CD4-positive, alpha-beta T cell treated with Interleukin-6 for 4 hours (primary cell): ENCODE measurements around the gene SGMS1.
A peak's percentile ranks its signal among the peaks of the same experiment; 100 is the strongest.

Source experiments
- DNase-seq: peaks from one replicate; pipeline ENCODE4 v3.0.0-alpha.2; 2020; ENCODE audit warnings: mixed read lengths

The SGMS1 gene

GRCh38 chr10:50605951-50606270 is 17.8 kb downstream of the SGMS1 start:
- DNase-seq = no peak

DNA sequence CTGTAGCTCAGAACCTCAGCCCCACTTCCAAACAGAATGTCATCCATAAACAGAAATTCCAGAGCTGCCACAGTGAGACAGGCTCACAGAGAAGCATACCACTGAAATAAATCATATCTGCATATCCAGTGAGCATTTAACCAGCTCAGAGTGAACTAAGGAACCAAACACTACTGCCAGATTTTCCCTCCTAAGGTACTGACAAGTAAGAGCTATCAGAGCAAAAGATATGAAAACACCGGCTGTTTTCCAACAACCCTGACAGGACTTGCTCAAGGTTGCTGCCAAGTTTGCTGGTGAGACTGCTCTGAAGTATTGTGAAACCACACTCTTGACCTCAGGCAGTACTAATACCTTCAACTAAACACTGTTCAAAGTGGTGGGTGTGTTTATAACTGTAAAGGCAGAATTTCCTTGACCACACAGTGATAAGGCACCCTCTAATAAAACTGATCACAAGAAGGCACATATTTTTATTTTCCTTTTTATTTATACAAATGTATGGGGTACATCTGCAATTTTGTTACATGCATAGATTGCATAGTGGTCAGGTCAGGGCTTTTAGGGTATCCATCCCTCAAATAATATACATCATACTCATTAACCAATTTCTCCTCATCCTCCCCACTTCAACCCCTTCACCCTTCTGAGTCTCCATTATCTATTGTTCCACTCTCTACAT is 18.3 kb downstream of the SGMS1 start:
- no peak for DNase-seq

- peak; percentile 14 for DNase-seq
Observed at GRCh38 chr10:50604809-50605208, 18.9 kb downstream of the SGMS1 start.

DNA sequence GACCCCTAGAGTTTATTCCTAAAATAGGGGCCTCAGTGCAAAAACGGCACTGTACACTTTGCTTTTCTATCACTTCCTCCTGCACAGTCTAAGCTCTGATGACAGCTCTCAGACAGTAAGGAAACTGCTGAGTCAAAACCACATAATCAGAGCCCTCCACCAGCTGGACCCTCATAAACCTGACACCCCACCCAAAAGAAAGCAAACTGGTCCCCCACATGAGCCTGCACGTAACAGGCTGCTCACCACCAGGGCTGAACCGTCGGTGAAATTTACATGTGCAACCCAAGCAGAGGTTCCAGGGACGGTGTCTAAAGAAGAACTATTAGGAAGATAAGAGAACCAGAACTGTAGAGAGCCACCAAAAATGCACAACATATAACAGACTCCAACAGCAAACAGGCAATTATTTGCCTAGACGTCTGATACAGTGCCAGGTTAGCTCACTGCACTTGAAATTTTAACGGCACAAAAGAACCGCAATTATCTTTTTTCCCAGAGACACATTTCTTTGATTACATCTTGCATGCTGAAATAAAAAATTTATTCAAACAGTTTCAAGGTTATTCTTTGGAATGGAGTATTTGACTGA is 19.6 kb downstream of the SGMS1 start:
- no peak for DNase-seq

DNA sequence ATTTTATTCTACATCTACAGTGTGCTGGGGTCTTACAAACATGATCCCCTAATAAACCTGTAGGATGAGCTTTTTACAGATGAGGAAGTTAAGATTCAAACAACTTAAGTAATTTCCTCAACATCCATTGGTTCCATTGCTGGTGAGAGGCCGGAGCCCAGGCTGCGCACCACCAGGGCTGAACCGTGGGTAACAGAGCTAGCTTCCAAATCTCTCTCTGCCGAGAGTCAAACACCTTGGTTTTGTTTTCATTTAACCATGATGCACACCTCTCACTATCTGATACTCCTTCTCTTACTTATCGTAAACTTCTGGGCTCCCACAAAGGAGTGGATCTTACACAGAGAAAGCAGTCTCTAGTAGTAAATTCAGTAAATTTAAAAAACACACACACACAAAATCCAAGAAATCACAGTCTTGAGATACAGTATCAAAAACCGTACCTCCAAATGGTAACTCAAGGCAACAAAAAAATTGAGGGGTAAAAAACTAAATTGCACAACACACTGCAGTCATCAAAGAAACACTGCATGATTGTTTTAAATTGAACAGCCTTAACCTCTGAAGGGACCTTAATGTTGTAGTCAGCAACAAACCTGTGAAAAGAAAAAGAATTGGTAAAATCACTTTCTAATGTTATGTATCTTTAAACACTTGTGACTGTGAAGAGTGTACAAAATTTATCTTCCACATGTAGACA is 20.5 kb downstream of the SGMS1 start:
- DNase-seq = no peak

DNA sequence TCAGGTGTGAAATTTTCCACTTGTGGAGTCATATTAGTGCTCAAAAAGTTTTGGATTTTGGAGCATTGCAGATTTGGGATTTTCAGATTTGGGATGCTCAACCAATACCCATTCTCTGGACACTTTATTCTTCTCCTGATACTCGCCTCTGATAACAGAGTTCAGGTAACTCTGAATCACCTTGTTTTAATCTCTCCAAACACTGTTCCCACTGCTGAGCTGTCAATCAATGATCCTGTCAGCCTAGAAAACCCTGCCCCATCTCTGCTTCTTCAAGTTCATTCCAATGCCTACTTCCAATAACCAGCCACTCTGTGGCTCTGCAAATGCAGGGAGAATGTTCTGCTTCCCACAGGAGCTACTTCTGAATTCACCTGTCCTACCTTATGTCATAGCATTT is 21.8 kb downstream of the SGMS1 start:
- DNase-seq = no peak

GRCh38 chr10:50600831-50601477 is 22.8 kb downstream of the SGMS1 start:
- DNase-seq = no peak

DNA sequence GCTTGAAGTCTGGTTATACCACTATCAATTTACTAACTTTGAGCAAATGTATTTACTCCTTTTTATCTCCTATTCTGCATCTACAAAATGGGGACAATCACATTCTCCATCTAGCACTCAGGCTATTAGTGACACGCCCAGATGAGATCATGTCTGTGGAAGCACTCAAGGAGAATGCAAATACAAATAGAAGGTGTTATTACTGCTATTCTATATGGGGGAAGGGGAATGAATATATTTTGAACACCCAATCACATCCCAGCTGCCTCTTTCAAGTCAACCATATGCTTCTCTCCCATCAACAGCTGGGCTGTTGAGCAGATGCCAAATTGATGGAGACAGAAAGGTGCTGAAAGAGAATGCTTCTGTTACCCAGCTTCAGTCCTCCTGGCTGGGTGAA is 23.5 kb downstream of the SGMS1 start:
- no peak for DNase-seq

- DNase-seq = no peak
Observed at GRCh38 chr10:50596897-50597296, 26.9 kb downstream of the SGMS1 start.

DNA sequence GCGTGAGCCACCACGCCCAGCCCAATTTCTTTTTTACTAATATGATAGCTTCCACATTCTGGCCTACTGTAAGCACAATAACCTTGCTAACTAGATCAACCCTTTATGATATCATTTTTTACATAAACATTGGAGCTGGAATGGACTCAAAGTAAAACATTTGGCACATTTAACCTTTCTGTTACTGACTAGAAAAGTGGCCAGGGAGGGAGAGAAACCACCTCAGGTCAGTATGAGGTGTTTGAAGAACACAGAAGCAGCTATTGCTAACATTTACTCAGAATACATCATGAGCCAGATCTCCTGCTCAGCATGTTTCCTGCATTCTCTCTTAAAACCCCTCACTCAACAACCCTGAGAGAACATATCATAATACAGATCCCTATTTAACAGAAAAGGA is 27.3 kb downstream of the SGMS1 start:
- DNase-seq = no peak

- no peak for DNase-seq
Observed at GRCh38 chr10:50595785-50596184, 28.0 kb downstream of the SGMS1 start.

DNA sequence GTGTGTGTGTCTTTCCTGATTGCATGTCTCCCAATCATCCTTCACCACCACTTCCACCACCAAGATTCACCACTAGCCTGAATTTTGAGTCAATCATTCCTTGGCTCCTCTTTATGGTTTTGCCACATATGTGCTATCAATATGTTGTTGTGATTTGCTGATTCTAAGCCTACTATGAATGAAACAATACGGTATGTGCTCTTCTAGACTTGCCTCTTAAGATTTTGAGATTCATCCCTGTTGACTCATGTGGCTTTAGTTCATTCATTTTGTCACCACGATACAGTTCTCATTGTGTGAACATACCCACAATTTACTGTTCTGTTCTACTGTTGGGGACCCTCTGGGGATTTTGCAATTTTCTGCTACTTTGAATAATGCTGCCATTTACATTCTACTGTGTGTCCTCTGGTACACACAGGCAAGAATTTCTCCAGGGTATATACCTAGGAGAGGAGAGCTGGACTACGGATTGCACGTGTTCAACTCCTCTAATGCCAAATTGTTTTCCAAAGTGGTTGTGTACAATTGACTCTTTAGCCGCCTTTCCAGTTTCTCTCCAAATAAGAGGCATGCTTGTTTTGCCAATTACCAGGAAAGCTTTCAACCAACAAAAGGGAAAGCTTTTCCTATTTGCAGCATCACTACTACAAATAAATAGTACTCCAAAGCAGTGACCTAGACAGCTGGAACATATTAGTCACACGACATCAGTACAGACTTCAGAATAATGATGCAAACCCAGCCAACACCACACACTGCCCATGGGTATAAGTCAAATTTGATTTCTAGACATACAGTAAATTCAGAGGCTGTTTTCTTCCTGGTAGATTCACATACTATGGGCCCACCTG is 30.0 kb downstream of the SGMS1 start:
- DNase-seq = no peak

DNA sequence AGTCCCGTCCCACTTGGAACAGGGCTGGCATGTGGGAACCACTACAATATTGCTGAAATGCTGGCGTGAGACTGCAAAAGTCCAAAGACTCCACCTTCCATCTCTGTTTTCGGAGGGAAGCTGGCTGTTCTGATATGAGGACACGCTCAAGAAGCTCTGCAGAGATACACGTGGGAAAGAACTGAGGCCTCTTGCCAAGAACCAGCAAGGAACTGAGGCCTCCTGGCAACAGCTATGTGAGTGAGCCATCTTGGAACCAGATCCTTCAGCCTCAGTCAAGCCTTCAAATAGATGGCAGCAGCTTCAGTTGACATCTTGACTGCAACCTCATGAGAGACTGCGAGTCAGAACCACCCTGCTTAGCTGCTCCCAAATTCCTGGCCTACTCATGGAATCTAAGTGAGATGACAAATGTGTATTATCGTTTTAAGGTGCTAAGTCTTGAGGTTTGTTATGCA is 30.8 kb downstream of the SGMS1 start:
- no peak for DNase-seq

GRCh38 chr10:50590935-50591334 is 32.8 kb downstream of the SGMS1 start:
- DNase-seq = no peak

GRCh38 chr10:50586740-50587088 is 37.0 kb downstream of the SGMS1 start:
- DNase-seq = no peak

DNA sequence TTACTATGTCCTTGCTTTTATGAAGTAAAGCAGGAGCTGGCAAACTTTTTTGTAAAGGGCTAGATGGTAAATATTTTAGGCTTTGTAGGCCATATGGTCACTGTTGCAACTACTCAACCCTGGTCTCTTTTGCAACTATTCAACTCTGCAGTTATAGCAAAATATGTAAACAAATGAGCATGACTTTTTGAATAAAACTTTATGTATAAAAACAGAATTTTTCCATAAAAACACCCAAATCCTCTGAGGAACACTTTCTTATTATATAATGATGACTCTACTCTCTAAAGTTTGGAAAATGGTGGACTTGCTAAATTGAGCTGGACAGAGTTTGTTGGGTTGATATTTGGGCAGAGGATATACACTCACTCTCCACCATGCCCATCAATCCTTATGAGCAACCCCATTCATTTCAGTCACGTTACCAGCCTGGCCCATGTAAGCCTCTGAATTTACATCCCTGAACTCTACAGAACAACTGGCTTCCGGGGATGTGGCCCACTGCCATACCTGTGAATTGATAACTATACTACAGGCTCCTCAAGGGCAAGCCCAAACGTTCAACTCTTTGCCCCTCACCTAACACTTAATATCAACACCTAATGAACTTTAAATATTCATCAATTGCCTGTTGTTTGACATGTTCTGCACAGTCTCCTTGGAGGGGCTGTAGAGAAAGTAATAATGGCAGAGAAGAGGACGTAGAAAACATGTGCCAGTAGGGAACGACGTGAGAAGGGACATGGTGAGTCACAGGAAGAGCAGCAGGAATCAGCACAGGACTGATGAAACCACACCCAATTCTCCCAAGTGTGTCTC is 37.6 kb downstream of the SGMS1 start:
- DNase-seq = no peak

GRCh38 chr10:50582766-50583762 is 40.7 kb downstream of the SGMS1 start:
- DNase-seq = no peak

DNA sequence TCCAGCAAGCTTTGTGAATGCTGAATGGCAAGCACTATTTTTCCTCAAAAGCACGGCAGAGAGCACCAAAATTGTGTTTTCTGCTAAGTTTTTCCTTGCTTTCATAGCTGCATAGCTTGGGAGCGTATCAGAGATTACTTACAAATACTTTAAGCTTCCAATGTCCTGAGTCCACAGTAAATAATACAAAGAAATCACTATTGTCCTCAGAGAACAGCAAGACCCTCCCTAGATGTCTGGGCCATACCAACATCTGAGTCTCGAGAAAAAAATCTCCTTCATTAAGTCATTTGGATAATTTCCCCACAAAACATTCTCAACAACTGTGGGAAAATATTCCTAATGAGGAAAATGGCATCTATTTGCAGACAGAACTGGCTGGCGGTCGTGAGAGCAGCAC is 41.7 kb downstream of the SGMS1 start:
- DNase-seq = no peak

DNA sequence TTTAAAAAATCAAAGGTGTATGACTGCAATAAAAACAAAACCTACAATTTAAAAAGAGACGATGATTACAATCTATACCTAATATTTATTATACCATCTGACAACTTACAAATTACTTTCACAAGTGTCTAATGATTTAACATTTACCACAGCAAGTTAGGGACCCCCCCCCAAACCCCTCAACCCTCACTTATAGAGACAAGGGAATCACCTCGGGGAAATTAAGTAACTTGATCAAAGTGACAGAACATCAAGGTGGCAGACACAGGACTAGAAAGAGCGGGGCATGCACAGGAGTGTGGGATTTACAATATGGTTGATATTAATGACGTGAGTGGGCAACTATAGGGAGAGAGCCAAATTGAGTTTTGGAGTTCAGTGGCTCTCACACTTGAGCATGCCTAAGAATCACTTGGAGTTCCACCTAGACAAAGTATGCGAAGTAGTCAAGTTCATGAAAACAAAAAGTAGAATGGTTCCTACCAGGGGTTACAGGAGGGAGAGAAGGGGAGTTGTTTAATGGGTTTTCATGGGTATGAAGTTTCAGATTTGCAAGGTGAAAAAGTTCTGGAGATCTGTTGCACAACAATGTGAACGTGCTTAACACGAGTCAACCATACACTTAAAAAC is 43.4 kb downstream of the SGMS1 start:
- DNase-seq = no peak
